GM18526 (cell line): Measurements from ENCODE around the gene XPO6.

ENCODE experiments used
- POLR2A ChIP-seq: IDR thresholded peaks from 3 replicates; pipeline ENCODE4 v1.6.1; 2011; ENCODE audit not compliant: insufficient read length; ENCODE audit errors: extremely low read depth

XPO6 gene

GRCh38 chr16:28120754-28121153 lies 91.0 kb downstream of the XPO6 start:
- TF ChIP-seq POLR2A, result no peak

GRCh38 chr16:28118637-28119036 lies 93.1 kb downstream of the XPO6 start:
- no peak for TF ChIP-seq POLR2A

DNA sequence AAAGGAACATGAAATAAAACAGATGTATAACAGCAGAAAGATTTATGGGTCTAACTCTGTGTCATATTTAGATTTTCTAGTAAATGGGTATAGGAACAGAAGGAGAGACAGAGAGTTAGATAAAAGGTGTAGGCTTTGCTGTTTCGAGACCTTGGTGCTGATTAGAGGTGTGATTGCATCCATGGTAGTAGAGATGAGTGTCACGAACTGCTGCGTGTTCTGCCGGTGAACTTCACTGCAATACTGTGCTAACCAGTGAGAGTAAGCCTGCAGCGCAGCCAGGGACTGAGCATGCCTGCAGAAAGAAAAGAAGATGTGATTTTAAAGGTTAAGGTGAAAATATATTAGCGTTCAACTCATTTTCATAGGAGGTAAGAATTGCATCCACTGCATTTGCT lies 94.6 kb downstream of the XPO6 start:
- TF ChIP-seq POLR2A, result no peak

DNA sequence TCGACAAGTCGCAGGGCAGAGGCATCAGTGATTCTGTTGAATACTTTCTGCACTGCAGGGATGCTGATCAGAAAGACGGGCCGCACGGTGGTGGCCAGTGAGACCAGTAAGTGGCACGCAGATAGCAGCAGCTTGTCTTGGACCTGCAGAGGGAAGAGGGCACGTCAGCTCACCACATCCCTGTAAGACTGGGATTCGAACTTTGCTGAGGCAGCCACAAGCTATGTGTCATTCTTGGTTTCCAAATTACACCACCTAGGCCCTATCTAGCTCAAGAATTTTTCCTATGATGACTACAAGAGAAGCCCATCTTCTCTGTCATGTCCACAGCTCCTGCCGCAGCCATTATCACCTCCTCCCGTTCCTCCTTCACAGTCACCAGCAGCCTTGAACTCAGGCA lies 98.9 kb downstream of the XPO6 start:
- no peak for TF ChIP-seq POLR2A

GRCh38 chr16:28110977-28111376 lies 100.8 kb downstream of the XPO6 start:
- TF ChIP-seq POLR2A, result no peak

GRCh38 chr16:28110479-28110878 lies 101.3 kb downstream of the XPO6 start:
- TF ChIP-seq POLR2A, result no peak

DNA sequence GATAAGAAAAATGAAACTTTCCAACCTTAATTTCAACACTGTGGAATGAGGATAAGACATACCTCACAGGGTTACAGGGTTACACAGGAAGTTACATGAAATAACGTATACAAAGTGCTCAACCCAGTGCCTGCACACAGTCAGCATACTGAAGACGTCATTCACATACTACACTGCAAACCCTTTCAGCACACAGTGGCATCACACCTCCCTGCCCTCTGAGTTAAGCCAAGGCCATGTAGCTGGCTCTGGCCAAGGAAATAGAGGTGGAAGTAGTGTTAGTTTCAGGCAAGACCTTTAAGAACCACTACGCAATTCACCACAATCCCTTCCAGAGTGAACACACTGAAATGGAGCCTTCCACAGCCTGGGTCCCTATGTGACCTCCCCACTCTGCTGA lies 101.7 kb downstream of the XPO6 start:
- TF ChIP-seq POLR2A, result no peak

DNA sequence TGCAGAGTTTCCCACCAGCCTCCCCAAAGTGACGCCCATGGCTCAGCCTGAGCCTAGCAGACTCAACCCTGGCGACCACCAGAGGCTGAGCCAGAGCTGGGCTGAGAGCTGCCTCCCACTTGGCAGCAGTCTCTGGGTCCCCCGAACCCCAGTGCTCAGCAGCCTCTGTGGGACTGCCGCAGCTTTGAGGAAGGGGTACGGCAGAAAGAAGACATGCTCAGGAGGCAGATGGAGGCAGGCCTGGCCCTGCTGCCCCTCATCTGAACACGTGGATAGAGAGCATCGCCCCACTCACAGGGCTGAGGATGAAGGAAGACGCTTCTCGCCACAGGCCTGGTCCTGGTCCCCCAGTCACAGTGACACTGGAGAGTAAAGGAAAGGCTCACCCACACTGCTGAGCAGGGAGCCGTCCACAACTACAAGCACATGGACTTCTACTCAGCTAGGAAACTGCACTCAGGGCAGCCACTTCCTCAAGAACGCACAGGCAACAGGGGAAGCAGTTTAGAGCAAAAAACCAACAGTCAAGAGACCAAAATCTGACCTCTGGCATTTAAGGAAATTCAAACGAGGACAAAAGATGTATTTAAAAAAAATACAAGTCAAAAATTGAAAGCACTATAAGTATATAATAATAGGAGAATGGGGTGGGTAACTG lies 103.0 kb downstream of the XPO6 start:
- TF ChIP-seq POLR2A, result no peak

- TF ChIP-seq POLR2A, result no peak
Observed at GRCh38 chr16:28107232-28107631, 104.5 kb downstream of the XPO6 start.

DNA sequence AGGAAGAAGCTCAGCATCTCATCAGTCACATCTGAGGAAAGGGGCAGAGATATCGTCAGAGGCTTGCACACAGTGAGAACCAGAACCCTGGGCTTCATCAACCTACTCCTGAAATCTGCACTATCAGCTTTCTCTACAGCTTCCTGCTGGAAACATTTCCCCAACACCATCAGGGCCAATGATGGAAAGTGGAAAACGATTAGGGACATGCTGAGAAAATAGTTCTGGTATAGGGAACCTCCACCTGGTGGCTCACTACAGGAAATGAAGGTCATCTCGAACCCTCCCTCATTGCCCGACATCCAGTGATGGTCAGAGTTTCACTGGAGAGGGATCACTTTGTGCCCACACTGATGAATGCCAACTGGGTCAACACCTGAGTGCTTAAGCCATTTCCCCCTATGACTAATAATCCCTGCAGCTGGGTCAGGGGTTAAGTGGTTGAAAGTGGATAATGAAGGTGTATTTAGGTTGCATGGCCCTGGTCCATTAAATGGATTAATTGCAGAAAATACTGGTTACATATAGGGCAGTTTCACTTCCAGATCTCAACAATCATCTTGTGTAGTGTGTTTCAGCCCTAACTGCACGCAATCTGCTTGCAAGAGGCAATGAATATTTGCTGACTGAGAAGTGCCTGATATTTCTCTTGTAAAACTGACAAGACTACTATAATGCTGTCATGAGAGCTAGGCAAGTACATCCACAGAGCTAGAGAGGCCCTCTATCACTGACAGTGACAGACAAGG lies 105.1 kb downstream of the XPO6 start:
- no peak for TF ChIP-seq POLR2A

- TF ChIP-seq POLR2A, result no peak
Observed at GRCh38 chr16:28105954-28106353, 105.8 kb downstream of the XPO6 start.

GRCh38 chr16:28105297-28105696 lies 106.5 kb downstream of the XPO6 start:
- no peak for TF ChIP-seq POLR2A

DNA sequence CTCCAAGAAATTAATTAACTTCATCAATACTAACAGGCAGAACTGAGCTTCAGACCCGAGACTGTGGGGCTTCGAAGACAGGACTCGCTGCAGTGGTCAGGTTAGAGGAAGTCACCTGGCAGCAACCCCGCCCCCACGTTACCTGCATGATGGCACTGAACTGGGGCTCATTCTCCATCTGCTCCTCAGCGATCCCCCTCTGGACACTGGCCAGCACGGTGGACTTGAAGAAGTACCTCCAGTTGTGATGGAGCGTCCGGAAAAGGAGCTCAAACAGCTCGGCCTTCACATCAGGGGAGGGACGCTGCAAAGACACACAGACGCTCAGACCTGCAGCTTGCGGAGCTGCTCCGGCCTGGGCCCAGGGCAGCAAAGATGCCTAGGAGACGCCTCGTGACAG lies 107.4 kb downstream of the XPO6 start:
- no peak for TF ChIP-seq POLR2A

DNA sequence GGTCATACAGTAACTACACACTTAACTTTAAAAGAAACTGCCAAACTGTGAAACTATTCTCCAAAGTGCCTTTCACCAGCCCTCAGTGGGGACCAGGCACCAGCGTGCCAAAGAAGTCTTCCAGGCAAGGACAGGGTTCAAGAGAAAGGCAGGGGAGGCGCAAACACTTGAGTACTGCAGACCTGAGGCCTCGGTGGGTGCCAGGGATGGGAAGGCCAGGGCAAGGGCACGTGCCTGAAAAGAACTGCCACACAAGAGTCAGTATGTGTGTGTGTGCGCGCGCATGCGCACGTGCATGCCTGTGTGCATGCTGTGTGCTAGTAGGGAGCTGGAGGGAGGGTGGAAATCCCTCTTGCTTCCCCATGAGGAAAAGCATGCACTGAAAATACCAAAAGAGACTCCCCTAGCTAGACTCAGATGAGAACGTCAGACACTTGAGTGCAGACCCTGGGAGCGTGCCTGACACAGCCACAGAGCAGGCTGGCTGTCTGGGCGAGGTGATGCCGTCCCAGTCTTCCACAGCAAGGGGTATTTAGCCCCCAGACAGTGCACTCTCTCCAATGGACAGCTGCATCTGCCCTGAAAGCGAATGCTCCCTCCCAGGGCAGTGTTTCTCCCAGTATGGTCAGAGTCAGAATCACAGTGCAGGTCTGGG lies 108.1 kb downstream of the XPO6 start:
- no peak for TF ChIP-seq POLR2A

- no peak for TF ChIP-seq POLR2A
Observed at GRCh38 chr16:28101533-28101890, 110.3 kb downstream of the XPO6 start.

DNA sequence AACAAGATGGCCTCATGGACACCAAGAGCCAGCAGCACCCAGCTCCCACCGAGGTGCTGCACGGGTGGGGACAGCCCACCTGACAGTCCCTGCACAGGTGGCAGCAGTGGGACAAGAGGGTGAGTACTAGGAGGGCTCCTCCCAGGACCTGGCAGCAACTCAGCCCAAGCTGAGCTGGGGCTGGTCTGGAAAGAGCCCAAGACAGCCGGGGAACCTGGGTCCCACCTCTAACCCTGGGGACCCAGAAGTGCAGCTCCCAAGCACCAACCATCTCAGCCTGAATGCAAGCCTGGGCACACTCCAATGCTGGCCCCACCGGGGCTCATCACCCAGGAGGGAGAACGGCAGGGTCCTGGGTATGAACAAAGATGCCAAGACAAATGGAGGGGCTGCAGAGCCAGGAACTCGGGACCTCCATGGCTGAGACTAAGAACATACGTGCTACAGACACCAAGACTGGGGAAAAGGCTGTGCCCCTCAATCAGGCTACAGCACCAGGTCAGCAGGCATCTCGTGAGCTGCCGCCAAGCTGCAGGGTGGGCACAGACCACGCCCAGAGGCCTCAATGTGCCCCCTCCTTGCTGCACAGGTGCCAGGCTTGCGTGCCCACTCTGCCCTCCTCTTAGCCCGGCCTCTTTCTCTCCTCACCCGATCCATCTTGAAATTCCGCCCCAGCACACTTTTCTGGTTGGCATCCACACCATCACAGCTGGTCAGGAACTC lies 110.8 kb downstream of the XPO6 start:
- no peak for TF ChIP-seq POLR2A
